ENCODE data around the gene COL4A1. TPM values are rescaled to one million over a fixed set of nuclear protein-coding genes. Genes with fewer than 3 reads are reported as not detected.

Gene COL4A1
- total RNA-seq, 1 experiment from 2014 or later = 4.8 TPM

DNA sequence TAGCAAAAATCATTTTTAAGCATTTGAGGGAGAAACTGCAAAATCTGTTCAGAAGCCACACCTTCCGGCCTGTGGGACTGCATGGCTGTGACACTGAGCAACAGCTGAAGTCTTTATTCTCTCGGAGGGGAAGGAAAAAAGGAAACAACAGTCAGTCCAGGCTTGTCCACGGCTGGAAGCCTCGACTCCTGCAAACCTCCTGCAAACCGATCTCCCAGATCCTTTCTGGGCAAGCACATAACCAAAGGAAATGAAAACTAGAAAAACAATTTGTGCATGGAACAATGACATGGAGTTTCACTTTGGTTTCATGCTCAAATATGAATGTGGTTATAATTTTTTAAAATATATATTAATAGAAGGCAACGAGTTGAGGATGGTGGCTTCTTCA, 1.0 kb downstream of the COL4A1 start:
- POLR2A ChIA-PET = no interaction called here
- H3K9me3 ChIP-seq = no peaks in the 10 kb centered on the region
- Mint-ChIP-seq H3K36me3 (ENCODE audit: insufficient read depth, unreplicated experiment) (peaks cover 7% of the 10 kb centered on the region), H3K27ac (ENCODE audit: unreplicated experiment) (peak overlapping the region; percentile 45), H3K9me3 (ENCODE audit: unreplicated experiment) (peaks cover 12% of the 10 kb centered on the region), H3K27me3 (ENCODE audit: insufficient read depth, unreplicated experiment) (no peaks in the 10 kb centered on the region), H3K4me1 (ENCODE audit: low read depth, unreplicated experiment) (peaks cover 29% of the 10 kb centered on the region), H3K4me3 (ENCODE audit: unreplicated experiment) (no peak overlapping the region)
- TF ChIP-seq, protein P1, sequence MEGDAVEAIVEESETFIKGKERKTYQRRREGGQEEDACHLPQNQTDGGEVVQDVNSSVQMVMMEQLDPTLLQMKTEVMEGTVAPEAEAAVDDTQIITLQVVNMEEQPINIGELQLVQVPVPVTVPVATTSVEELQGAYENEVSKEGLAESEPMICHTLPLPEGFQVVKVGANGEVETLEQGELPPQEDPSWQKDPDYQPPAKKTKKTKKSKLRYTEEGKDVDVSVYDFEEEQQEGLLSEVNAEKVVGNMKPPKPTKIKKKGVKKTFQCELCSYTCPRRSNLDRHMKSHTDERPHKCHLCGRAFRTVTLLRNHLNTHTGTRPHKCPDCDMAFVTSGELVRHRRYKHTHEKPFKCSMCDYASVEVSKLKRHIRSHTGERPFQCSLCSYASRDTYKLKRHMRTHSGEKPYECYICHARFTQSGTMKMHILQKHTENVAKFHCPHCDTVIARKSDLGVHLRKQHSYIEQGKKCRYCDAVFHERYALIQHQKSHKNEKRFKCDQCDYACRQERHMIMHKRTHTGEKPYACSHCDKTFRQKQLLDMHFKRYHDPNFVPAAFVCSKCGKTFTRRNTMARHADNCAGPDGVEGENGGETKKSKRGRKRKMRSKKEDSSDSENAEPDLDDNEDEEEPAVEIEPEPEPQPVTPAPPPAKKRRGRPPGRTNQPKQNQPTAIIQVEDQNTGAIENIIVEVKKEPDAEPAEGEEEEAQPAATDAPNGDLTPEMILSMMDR (IDR thresholded peaks at IDR 0.05; ENCODE audit: insufficient read depth in 1 of 2, low read depth in 1 of 2, low read length in 1 of 2, severe bottlenecking in 1 of 2, unreplicated experiment in 1 of 2) = no peak
- no peaks in the 10 kb centered on the region for H3K36me3 ChIP-seq (ENCODE audit: control insufficient read depth, insufficient read depth, low read length)
- intact Hi-C loops (cut with micrococcal nuclease; ENCODE audit: unreplicated experiment) = no loop called here
- H3K27me3 ChIP-seq (replicated peaks; ENCODE audit: control insufficient read depth, insufficient read depth, low read length) = no peaks in the 10 kb centered on the region
- DNase-seq = no peak
- peaks cover 33% of the 10 kb centered on the region for H3K4me1 ChIP-seq
- no TSS peak for BruUV-seq (replicated peaks)
- no peak overlapping the region for H3K4me3 ChIP-seq (ENCODE audit: low read depth, low read length)
- CTCF ChIA-PET = no interaction called here

DNA sequence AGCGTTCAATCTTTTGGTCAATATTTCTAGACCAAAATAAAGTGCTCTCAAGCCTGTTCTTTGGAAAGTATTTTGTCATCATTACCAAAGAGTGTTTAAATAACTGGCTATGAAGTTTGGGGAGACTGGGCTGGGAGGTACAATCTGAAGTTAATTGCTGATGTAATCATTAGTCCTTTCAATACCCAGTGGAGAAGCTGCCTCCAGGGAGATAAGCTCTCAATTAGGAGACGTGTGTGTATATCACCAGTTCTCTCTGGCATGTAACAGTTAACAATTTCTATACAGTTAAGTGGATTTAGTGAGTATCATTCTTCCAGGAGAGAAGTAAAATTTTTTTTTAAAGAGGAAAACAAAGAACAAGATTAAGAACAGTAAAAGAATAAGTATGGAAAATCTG, 1.4 kb downstream of the COL4A1 start:
- CTCF ChIA-PET = no interaction called here
- peak overlapping the region; percentile 45 for H3K27ac Mint-ChIP-seq (ENCODE audit: unreplicated experiment)
- intact Hi-C loops (cut with micrococcal nuclease; ENCODE audit: unreplicated experiment) = no loop called here
- DNase-seq = no peak
- no peak overlapping the region for H3K4me3 ChIP-seq (ENCODE audit: low read depth, low read length)
- peaks cover 12% of the 10 kb centered on the region for H3K9me3 Mint-ChIP-seq (ENCODE audit: unreplicated experiment)
- TF ChIP-seq, protein P1 (IDR thresholded peaks at IDR 0.05; ENCODE audit: insufficient read depth in 1 of 2, low read depth in 1 of 2, low read length in 1 of 2, severe bottlenecking in 1 of 2, unreplicated experiment in 1 of 2) = no peak
- no peaks in the 10 kb centered on the region for H3K27me3 Mint-ChIP-seq (ENCODE audit: insufficient read depth, unreplicated experiment)
- H3K36me3 Mint-ChIP-seq (ENCODE audit: insufficient read depth, unreplicated experiment) = peaks cover 6% of the 10 kb centered on the region
- no peak overlapping the region for H3K4me3 Mint-ChIP-seq (ENCODE audit: unreplicated experiment)
- BruUV-seq (replicated peaks) = no TSS peak
- H3K4me1 Mint-ChIP-seq (ENCODE audit: low read depth, unreplicated experiment) = peaks cover 29% of the 10 kb centered on the region
- peaks cover 29% of the 10 kb centered on the region for H3K4me1 ChIP-seq
- POLR2A ChIA-PET = no interaction called here
- no peaks in the 10 kb centered on the region for H3K36me3 ChIP-seq (ENCODE audit: control insufficient read depth, insufficient read depth, low read length)
- no peaks in the 10 kb centered on the region for H3K27me3 ChIP-seq (replicated peaks; ENCODE audit: control insufficient read depth, insufficient read depth, low read length)
- H3K9me3 ChIP-seq = no peaks in the 10 kb centered on the region

DNA sequence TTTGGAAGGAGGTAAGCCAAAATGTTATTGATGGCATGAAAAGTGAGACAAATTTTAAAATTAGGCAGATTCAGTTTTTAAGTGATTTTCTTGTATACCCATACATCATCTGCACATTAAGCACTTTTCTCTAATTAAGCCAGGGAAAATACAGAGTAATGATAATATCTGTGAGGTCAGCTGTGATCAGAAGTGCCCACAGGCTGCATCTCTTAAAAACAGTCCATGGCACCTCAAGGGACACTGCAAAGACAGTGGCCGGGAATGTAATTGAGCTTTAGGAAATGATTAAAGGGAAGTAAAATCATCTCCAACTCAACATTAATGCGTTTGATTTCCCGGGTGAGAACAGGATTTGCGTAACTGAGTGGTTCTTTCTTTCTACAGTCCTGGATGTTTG, 2.0 kb downstream of the COL4A1 start:
- Histone ChIP-seq H3K4me1 (peaks cover 23% of the 10 kb centered on the region), H3K4me3 (ENCODE audit: low read depth, low read length) (no peak overlapping the region), H3K9me3 (no peaks in the 10 kb centered on the region), H3K36me3 (ENCODE audit: control insufficient read depth, insufficient read depth, low read length) (no peaks in the 10 kb centered on the region), H3K27me3 (replicated peaks; ENCODE audit: control insufficient read depth, insufficient read depth, low read length) (no peaks in the 10 kb centered on the region)
- H3K27ac Mint-ChIP-seq (ENCODE audit: unreplicated experiment) = no peak overlapping the region
- intact Hi-C loops (cut with micrococcal nuclease; ENCODE audit: unreplicated experiment) = no loop called here
- TF ChIP-seq, protein P1 (IDR thresholded peaks at IDR 0.05; ENCODE audit: insufficient read depth in 1 of 2, low read depth in 1 of 2, low read length in 1 of 2, severe bottlenecking in 1 of 2, unreplicated experiment in 1 of 2) = no peak
- CTCF ChIA-PET = no interaction called here
- H3K36me3 Mint-ChIP-seq (ENCODE audit: insufficient read depth, unreplicated experiment) = peaks cover 6% of the 10 kb centered on the region
- H3K9me3 Mint-ChIP-seq (ENCODE audit: unreplicated experiment) = peaks cover 12% of the 10 kb centered on the region
- H3K27me3 Mint-ChIP-seq (ENCODE audit: insufficient read depth, unreplicated experiment) = no peaks in the 10 kb centered on the region
- H3K4me1 Mint-ChIP-seq (ENCODE audit: low read depth, unreplicated experiment) = peaks cover 29% of the 10 kb centered on the region
- no peak overlapping the region for H3K4me3 Mint-ChIP-seq (ENCODE audit: unreplicated experiment)
- BruUV-seq (replicated peaks) = no TSS peak
- DNase-seq = no peak
- POLR2A ChIA-PET = no interaction called here
